ENCODE data around the gene KLHL8. TPM values are rescaled to one million over a fixed set of nuclear protein-coding genes. Genes with fewer than 3 reads are reported as not detected.
A peak's percentile ranks its signal among the peaks of the same experiment; 100 is the strongest.
"Not testable (repeated sequence)": the region's sequence is repeated elsewhere in the genome, so short reads cannot be mapped to it uniquely, and the experiment has no call there.

KLHL8 gene
- total RNA-seq, 1 donor from 2014 or later = 21.4 TPM

DNA sequence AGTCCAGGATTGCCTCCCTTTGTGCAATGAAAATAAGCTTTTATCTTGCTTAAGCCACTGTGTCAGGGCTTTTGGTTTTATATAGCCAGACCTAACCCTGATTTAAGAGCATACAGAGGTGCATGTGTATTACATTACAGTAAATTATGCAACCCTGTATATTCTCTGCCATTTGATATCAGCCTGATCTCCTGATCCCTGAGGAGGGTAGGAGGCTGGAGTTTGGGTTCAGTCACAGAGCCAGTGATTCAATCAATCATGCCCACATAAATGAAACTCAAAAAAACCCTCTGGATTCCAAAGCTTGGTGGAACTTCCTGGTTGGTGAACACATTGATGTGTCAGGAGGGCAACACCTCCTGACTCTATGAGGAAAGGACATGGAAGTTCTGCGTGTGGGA lies 7.3 kb upstream of the KLHL8 start:
- no peak for DNase-seq

DNA sequence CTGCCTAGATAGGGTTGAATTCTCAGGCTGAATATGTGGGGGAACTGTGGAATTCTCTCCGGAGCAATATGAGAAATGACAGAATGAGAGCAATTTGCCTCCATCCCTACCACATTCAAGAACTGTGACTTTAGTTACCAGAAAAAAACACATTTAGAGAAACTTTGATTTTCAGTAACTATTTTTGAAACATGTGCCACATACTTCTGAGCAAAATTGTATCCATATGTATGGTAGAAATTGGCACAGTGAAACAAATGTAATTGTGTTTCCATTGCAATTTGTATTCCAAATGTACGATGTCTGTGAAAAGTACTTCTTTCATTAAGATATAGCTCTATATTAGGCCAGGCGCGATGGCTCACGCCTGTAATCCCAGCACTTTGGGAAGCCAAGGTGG lies 5.5 kb upstream of the KLHL8 start:
- DNase-seq = no peak

DNA sequence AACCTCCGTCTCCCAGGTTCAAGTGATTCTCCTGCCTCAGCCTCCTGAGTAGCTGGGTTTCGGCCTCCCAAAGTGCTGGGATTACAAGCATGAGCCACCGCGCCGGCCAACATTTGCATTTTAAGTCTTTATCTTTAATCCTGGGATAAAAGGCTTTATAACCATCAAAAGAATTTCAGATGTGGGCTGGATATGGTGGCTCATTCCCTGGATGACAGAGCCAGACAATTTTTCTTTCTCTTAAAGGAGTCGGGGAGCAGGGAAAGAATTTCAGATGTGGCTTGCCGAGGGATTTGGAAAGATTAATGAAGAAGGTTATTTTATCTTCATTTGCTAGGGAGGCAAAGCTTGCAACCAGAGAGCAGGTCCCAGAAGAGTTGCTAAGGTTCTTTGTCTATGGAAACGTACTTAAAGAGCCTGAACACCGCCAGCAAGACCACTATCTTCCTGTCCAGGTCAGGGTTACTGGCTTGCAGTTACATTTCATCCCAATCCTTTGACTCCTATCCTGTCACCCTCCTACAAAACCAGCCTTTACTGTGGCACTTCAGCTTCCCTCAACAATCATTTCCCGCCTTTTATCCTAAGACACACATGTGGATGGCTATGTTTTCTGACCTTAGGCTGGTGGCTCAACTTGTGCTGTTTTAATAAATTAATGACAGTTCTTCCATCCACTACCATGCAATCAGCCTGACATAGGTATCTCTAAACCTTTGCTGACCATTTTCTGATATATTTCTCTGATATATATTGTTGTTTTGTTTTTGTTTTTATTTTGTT lies 3.9 kb upstream of the KLHL8 start:
- no peak for DNase-seq

DNA sequence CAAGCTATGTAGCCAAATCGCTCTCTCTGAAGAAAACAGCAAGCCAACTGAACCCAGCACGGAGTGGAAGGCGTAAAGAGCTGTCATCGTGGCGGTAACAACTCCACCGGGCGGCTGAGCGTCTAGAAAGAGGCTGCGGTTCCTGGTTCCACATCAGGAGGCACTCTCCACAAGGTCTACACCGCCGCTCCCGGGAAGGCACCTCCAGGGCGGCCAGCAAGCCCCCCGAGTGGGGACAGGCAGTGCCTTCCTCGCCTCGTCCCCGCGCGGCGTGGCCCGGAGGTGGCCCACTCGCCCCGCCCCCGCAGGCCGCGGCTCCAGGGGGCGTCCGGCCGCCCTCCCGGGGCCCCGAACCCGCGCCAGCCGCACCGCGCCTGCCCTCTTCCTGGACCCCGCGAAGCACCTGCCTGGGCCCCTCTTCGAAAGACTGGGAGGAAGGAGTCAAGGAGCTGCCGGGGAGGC lies 755 bp downstream of the KLHL8 start:
- DNase-seq = no peak

- DNase-seq = not testable (repeated sequence)
Observed at GRCh38 chr4:87217235-87217763, 3.1 kb downstream of the KLHL8 start.

DNA sequence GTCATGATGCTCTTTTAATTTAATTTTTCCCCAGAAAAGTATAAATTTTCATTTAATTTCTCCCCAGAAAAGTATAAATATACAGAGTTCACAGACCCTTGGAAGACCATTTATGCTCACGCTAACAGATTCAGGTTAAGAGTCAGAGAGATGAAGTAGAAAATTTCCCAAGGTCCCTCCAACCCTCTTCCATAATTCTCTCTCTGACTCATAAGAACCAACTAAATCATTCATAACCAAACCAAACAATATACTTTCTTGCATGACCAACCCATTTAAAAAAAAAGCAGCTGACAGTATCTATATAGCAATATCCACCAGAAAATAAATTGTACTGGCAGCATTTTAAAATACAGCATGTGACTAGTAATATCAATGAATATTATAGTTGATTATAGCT lies 3.9 kb downstream of the KLHL8 start:
- DNase-seq = no peak

DNA sequence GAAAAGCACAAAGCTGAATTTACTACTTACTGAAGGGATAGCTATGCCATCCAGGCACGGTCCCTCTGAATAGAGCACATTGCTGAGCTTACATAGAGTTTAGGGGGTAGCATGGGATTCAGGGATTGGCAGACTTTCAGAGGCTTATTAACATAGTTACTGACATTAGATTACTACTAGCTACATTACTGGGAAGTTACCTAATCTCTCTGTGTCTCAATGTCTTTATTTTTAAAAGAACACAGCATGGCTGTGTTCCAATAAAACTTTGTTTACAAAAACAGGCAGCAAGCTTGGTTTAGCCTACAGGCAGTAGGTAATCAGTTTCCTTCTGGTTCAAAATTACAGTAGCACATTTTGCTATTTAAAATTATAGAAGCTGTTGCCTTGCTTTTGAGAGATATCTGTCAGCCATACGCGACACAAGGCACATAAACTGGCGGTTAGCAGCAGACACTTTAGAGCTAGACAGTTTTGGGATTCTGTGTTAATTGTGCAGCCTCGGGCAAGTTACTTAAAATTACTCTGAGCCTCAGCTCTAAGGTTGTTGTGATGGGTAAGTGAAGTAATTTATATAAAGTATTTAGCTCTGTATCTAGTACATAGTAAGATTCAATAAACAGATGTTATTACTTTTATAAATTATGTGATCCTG lies 6.9 kb downstream of the KLHL8 start:
- no peak for DNase-seq

DNA sequence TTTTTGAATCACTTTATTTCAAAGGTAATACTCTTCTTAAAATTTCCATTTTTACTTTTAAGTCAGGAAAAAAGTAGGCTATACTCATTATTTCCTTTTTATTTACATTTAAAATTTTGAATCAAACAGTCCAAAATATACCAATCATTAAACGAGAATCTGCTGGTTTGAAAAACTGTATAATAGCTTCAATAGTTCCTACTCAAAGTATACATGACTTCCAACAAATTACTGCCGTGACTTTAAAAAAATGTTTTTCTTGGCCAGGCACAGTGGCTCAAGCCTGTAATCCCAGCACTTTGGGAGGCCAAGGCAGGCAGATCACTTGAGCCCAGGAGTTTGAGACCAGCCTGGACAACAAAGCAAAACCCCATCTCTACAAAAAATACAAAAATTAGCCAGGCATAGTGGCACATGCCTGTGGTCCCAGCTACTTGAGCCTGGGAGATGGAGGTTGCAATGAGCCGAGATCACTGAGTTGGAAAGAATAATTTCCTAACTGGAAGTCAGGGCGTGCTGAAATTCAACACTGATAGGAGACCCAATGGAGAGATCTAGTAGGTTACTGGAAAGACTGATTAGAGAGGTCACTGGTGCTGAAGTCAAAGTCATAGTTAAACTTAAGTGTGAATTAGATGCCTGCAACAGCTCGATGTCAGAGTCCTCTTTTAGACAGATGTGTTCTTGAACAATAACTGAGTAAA lies 9.0 kb downstream of the KLHL8 start:
- no peak for DNase-seq

- no peak for DNase-seq
Observed at GRCh38 chr4:87209696-87210095, 10.7 kb downstream of the KLHL8 start.

DNA sequence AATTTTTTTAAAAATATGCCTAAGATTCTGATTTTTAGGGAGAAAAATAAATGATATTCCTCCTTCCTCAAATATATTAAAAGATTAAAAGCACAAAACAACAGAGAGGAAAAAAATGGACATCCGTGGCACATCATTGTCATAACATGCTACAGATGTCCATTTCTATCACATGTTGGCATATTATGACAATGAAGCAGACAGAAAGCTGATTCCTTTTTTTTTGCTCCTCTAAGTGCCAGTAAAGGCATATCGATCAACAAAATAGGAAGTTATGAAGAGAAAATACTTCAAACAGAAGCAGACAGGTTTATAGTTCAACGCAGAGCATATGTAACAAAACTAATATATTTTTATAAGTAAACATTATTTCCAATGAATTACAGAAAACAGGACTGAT lies 11.2 kb downstream of the KLHL8 start:
- DNase-seq = no peak

DNA sequence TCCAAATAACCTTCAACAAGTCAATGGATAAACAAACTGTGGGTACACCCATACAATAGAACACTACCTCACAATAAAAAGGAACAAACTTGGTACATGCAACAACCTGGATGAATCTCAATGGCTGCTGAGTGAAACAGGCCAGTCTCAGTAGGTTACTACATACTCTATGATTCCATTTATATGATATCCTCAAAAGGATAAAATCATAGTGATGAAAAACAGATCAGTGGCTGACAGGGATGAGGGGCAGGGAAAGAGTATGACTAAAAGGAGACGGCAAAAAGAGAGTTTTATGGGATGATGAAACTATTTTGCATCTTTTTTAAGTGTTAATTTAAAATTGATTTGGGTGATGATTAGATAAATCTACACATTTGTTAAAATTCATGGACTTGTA lies 15.9 kb downstream of the KLHL8 start:
- no peak for DNase-seq

GRCh38 chr4:87196927-87197326 lies 23.5 kb downstream of the KLHL8 start:
- no peak for DNase-seq

DNA sequence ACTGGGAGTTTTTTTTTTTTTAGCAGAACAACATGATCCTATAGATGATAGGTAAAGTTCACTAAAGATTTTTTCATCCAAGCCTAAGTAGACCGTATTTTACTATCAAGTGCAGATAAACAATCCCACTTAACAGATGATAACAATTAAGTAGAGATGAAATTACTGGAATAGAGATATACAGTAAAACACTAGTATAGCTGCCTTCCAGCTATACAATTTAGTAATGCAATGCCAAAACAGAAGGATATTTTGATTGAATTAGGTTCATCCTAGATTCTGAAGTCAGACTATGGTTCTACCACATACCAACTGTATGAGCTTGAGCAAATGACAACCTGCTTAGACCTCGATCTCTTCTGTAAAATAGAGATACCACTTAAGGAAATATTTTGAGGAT lies 24.3 kb downstream of the KLHL8 start:
- DNase-seq = no peak

- DNase-seq = no peak
Observed at GRCh38 chr4:87193958-87194675, 26.3 kb downstream of the KLHL8 start.

DNA sequence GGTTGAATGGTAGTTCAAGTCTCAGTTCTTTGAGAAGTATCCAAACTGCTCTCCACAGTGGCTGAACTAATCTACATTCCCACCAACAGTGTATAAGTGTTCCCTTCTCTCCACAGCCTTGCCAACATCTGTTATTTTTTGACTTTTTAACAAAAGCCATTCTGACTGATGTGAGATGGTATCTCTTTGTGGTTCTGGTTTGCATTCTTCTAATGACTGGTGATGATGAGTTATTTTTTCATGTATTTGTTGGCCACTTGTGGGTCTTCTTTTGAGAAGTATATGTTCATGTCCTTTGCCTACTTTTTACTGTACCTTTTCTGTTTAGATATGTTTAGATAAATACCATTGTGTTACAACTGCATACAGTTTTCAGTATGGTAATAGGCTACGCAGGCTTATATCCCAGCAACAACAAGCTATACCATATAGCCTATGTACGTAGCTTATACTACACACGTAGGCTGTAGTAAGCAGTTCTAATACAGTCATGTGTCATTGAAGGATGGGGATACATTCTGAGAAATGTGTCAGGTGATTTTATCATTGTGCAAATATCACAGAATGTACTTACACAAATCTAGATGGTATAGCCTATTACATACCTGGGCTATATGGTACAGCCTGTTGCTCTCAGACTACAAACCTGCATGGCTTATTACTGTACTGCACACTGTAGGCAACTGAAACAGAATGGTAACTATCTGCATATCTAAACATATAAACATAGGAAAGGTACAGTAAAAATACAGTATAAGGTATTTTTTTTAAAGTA lies 28.1 kb downstream of the KLHL8 start:
- no peak for DNase-seq

GRCh38 chr4:87188932-87189331 lies 31.5 kb downstream of the KLHL8 start:
- no peak for DNase-seq

DNA sequence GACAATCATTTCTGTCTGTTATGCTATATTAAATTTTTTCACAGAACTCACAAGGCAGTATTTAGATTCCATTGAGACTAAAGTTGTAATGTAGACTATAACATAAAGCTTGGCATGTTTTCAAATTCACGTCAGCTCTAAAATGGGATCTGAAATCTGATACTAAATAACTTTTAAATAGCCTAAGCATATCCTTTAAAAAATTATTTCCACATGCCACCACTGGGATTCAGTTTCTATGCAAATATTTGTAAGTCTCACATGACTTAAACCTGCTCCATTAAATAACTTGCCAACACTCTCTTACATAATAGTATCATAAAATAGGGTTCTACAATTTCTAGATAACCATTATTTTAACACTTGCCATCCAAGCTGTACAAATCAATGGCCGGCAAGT lies 32.4 kb downstream of the KLHL8 start:
- peak; percentile 78 for DNase-seq

DNA sequence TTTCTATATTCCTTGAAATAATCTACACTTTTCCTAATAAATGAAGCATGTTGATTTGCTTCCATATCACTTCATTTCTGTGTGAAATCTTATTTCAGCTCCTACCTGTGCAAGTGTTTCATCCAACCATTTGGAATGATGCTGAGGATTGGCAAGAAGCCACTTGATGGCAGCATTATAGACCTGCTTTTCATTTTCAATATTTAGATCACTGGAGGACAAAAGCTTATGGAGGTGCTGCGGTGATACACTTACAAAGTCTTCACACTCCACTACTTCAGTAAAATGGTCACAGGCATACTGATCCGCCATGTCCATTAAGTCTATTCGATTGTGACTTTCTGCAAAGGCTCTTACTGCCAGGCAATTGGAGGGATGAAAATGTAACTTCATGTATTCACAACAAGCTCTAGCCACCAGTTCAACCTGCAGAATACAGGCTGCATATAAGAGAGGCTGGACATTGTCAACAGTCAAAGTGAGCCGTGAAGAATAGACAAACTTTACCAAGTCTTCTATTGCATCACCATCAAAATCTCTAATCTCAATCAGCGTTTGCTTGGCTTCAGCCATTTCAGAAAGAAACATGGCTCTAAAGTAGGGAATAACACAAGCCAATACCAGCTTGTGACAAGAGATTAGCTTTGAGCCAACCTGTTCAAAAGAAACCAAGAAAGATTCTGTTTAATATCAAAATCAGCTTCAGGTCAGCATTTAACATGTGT lies 35.1 kb downstream of the KLHL8 start:
- no peak for DNase-seq

DNA sequence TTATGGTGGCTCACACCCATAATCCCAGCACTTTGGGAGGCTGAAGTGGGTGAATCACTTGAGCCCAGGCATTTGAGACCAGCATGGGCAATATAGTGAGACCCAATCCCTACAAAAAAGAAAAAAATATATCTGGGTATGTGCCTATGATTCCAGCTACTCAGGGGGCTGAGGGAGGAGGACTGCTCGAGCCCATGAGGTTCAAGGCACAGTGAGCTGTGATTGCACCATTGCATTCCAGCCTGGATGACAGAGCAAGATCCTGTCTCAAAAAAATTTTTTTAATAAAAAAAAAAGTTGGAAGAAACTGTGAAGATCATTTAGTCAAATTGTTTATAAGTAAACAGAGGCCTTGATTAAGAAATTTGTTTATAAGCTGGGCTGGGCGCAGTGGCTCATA lies 39.7 kb downstream of the KLHL8 start:
- no peak for DNase-seq

- no peak for DNase-seq
Observed at GRCh38 chr4:87179751-87180150, 40.7 kb downstream of the KLHL8 start.

- DNase-seq = no peak
Observed at GRCh38 chr4:87174672-87175071, 45.7 kb downstream of the KLHL8 start.

All from skin of body (tissue), 2 donors.